ENCODE results near the gene RAB24.

RAB24 gene

DNA sequence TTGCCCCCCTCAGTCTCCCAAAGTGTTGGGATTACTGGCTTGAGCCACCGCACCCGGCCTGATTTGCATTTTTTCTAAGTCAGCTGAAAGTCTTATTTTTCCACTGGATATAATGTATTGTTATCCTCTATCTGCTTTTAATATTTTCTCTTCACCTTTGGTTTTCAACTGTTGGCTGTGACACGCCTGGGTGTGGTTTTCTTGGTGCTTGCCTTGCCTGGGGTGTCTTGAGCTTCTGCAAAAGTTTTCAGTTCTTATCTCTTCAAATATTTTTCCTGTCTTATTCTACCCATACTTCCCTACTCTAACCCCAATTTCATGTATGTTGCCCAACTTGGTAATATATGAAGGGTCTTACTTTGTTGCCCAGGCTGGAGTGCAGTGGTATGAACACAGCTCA is 12.5 kb upstream of the RAB24 start:
- Histone ChIP-seq H3K36me3 (ENCODE audit: control insufficient read depth, low read length) (peaks cover 14% of the 10 kb centered on the region), H3K4me1 (ENCODE audit: control insufficient read depth, low read length) (peaks cover 19% of the 10 kb centered on the region), H3K4me2 (ENCODE audit: low read length) (no peak overlapping the region), H3K9me2 (replicated peaks; ENCODE audit: control insufficient read depth, low read length) (no peaks in the 10 kb centered on the region), H3F3A (ENCODE audit: control insufficient read depth, insufficient read depth) (0 out of 2 replicates have a peak, but pooled peaks cover 2% of the 10 kb centered on the region), H3K27ac (ENCODE audit: low read depth, low read length) (no peak overlapping the region), H3K27me3 (ENCODE audit: control insufficient read depth, low read length) (no peaks in the 10 kb centered on the region), H3K9me3 (ENCODE audit: control insufficient read depth, insufficient read depth, low read length) (peaks cover 9% of the 10 kb centered on the region), H4K20me1 (ENCODE audit: control insufficient read depth, insufficient read depth, low read depth, low read length) (no peaks in the 10 kb centered on the region), H3K4me3 (ENCODE audit: low read length) (no peak overlapping the region), H3K79me2 (ENCODE audit: control insufficient read depth, low read length) (peaks cover 5% of the 10 kb centered on the region)
- TF ChIP-seq, protein P1, sequence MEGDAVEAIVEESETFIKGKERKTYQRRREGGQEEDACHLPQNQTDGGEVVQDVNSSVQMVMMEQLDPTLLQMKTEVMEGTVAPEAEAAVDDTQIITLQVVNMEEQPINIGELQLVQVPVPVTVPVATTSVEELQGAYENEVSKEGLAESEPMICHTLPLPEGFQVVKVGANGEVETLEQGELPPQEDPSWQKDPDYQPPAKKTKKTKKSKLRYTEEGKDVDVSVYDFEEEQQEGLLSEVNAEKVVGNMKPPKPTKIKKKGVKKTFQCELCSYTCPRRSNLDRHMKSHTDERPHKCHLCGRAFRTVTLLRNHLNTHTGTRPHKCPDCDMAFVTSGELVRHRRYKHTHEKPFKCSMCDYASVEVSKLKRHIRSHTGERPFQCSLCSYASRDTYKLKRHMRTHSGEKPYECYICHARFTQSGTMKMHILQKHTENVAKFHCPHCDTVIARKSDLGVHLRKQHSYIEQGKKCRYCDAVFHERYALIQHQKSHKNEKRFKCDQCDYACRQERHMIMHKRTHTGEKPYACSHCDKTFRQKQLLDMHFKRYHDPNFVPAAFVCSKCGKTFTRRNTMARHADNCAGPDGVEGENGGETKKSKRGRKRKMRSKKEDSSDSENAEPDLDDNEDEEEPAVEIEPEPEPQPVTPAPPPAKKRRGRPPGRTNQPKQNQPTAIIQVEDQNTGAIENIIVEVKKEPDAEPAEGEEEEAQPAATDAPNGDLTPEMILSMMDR (IDR thresholded peaks at IDR 0.05; ENCODE audit: low read depth, low read length, poor library complexity, severe bottlenecking): no peak
- TF ChIP-seq EZH2phosphoT487 (IDR thresholded peaks at IDR 0.05; ENCODE audit: borderline replicate concordance, low read length): no peak

GRCh38 chr5:177315411-177315810 is 11.9 kb upstream of the RAB24 start:
- Histone ChIP-seq H3K27me3 (ENCODE audit: control insufficient read depth, low read length) (no peaks in the 10 kb centered on the region), H3K9me2 (replicated peaks; ENCODE audit: control insufficient read depth, low read length) (no peaks in the 10 kb centered on the region), H3K27ac (ENCODE audit: low read depth, low read length) (no peak overlapping the region), H3K9me3 (ENCODE audit: control insufficient read depth, insufficient read depth, low read length) (peaks cover 9% of the 10 kb centered on the region), H3K4me3 (ENCODE audit: low read length) (no peak overlapping the region), H3K36me3 (ENCODE audit: control insufficient read depth, low read length) (peaks cover 20% of the 10 kb centered on the region), H4K20me1 (ENCODE audit: control insufficient read depth, insufficient read depth, low read depth, low read length) (peaks cover 3% of the 10 kb centered on the region), H3K79me2 (ENCODE audit: control insufficient read depth, low read length) (peaks cover 11% of the 10 kb centered on the region), H3K4me1 (ENCODE audit: control insufficient read depth, low read length) (peaks cover 19% of the 10 kb centered on the region), H3K4me2 (ENCODE audit: low read length) (no peak overlapping the region), H3F3A (ENCODE audit: control insufficient read depth, insufficient read depth) (0 out of 2 replicates have a peak, but pooled peaks cover 3% of the 10 kb centered on the region)
- TF ChIP-seq, protein P1 (IDR thresholded peaks at IDR 0.05; ENCODE audit: low read depth, low read length, poor library complexity, severe bottlenecking): no peak
- TF ChIP-seq EZH2phosphoT487 (IDR thresholded peaks at IDR 0.05; ENCODE audit: borderline replicate concordance, low read length): no peak

GRCh38 chr5:177314376-177315342 is 11.1 kb upstream of the RAB24 start:
- Histone ChIP-seq H3K27me3 (ENCODE audit: control insufficient read depth, low read length) (no peaks in the 10 kb centered on the region), H3F3A (ENCODE audit: control insufficient read depth, insufficient read depth) (0 out of 2 replicates have a peak, but pooled peaks cover 10% of the 10 kb centered on the region), H3K79me2 (ENCODE audit: control insufficient read depth, low read length) (peaks cover 19% of the 10 kb centered on the region), H3K9me3 (ENCODE audit: control insufficient read depth, insufficient read depth, low read length) (peaks cover 2% of the 10 kb centered on the region), H3K27ac (ENCODE audit: low read depth, low read length) (no peak overlapping the region), H3K36me3 (ENCODE audit: control insufficient read depth, low read length) (peaks cover 20% of the 10 kb centered on the region), H3K4me1 (ENCODE audit: control insufficient read depth, low read length) (peaks cover 26% of the 10 kb centered on the region), H4K20me1 (ENCODE audit: control insufficient read depth, insufficient read depth, low read depth, low read length) (peaks cover 10% of the 10 kb centered on the region), H3K9me2 (replicated peaks; ENCODE audit: control insufficient read depth, low read length) (no peaks in the 10 kb centered on the region), H3K4me3 (ENCODE audit: low read length) (no peak overlapping the region), H3K4me2 (ENCODE audit: low read length) (no peak overlapping the region)
- TF ChIP-seq, protein P1 (IDR thresholded peaks at IDR 0.05; ENCODE audit: low read depth, low read length, poor library complexity, severe bottlenecking): no peak
